Natural killer cell treated with Interleukin-12 subunit alpha and Interleukin-12 subunit beta and Interleukin-15 and Interleukin-18, amount 100 ng/mL, for 72 hours (primary cell): ENCODE data around the gene C22orf39. TPM values are rescaled to one million over a fixed set of nuclear protein-coding genes. Genes with fewer than 3 reads are reported as not detected.

ENCODE experiments used
- ATAC-seq, 2 donors: fragments of 150-1000 bp; cut with Tn5 transposase in 1 of 2; sonication (Bioruptor Pico), chemical (Tn5 transposase) in 1 of 2; 2 replicates each; pipeline ENCODE4 v1.10.0; 2021
- DNase-seq: peaks from one replicate; pipeline ENCODE4 v3.0.0; 2022; ENCODE audit warnings: low spot score
- H3K27ac Mint-ChIP-seq, 2 donors: 1 replicate in 1 of 2; 2 replicates in 1 of 2; pipeline ENCODE4 v1.8.0; 2022; ENCODE audit warnings: mixed read lengths in 2 of 2, mild to moderate bottlenecking in 1 of 2, moderate library complexity in 1 of 2
- H3K27me3 Mint-ChIP-seq, 2 donors: 1 replicate in 1 of 2; 2 replicates in 1 of 2; pipeline ENCODE4 v1.8.0; 2022; ENCODE audit warnings: mixed read lengths in 2 of 2
- H3K36me3 Mint-ChIP-seq: one replicate; pipeline ENCODE4 v1.8.0; 2022; ENCODE audit warnings: mixed read lengths
- H3K4me1 Mint-ChIP-seq, 2 donors: 1 replicate in 1 of 2; 2 replicates in 1 of 2; pipeline ENCODE4 v1.8.0; 2022; ENCODE audit warnings: low read depth in 2 of 2, mixed read lengths in 2 of 2, mild to moderate bottlenecking in 1 of 2
- H3K4me3 Mint-ChIP-seq: one replicate; pipeline ENCODE4 v1.8.0; 2022; ENCODE audit warnings: mixed read lengths
- H3K9me3 Mint-ChIP-seq: 2 replicates; pipeline ENCODE4 v1.8.0; 2022; ENCODE audit warnings: mixed read lengths
- total RNA-seq, 2 donors: library from RNA; stranded (reverse); gene quantifications; one replicate each; pipeline ENCODE4 v1.2.3, GENCODE V29; 2022

Gene C22orf39, protein sequence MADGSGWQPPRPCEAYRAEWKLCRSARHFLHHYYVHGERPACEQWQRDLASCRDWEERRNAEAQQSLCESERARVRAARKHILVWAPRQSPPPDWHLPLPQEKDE
- 10 to 100 TPM; 27.6 to 36.8 TPM for total RNA-seq

GRCh38 chr22:19447330-19448075 lies at the start of gene C22orf39:
C22orf39 (minus strand) TSS chr22:19447711; CDS start chr22:19447688, 23 bp downstream.
- Mint-ChIP-seq H3K36me3 (peaks cover 5% of the 10 kb centered on the region), H3K27ac (peak within 1 kb of the TSS; percentile 90 to 91), H3K27me3 (no peaks in the 10 kb centered on the region), H3K9me3 (no peaks in the 10 kb centered on the region), H3K4me3 (peak within 1 kb of the TSS; percentile 97), H3K4me1 (peaks cover 32 to 35% of the 10 kb centered on the region in 2 donors)
- DNase-seq (peak; percentile 91), ATAC-seq (peak; percentile 93 to 96)

GRCh38 chr22:19497245-19497644 lies 49.7 kb upstream of the C22orf39 start:
- no peaks in the 10 kb centered on the region for H3K27me3 Mint-ChIP-seq
- peaks cover 0 to 4% of the 10 kb centered on the region in 2 donors for H3K4me1 Mint-ChIP-seq
- DNase-seq (no peak), ATAC-seq (no peak)
- H3K36me3 Mint-ChIP-seq, result peaks cover 3% of the 10 kb centered on the region
- H3K4me3 Mint-ChIP-seq, result no peak overlapping the region
- no peaks in the 10 kb centered on the region for H3K9me3 Mint-ChIP-seq
- no peak overlapping the region for H3K27ac Mint-ChIP-seq

- no peaks in the 10 kb centered on the region for H3K9me3 Mint-ChIP-seq
- peaks cover 9% of the 10 kb centered on the region for H3K36me3 Mint-ChIP-seq
- H3K27ac Mint-ChIP-seq, result no peak overlapping the region
- H3K27me3 Mint-ChIP-seq, result no peaks in the 10 kb centered on the region
- H3K4me1 Mint-ChIP-seq, result peaks cover 0 to 6% of the 10 kb centered on the region in 2 donors
- no peak for ATAC-seq
- H3K4me3 Mint-ChIP-seq, result no peak overlapping the region
- no peak for DNase-seq
These were observed 48.8 kb upstream of the C22orf39 start for GRCh38 chr22:19496324-19496630.

- ATAC-seq (no peak), DNase-seq (no peak)
- no peak overlapping the region for H3K27ac Mint-ChIP-seq
- peaks cover 0 to 6% of the 10 kb centered on the region in 2 donors for H3K4me1 Mint-ChIP-seq
- H3K36me3 Mint-ChIP-seq, result peaks cover 11% of the 10 kb centered on the region
- no peaks in the 10 kb centered on the region for H3K27me3 Mint-ChIP-seq
- H3K4me3 Mint-ChIP-seq, result no peak overlapping the region
- no peaks in the 10 kb centered on the region for H3K9me3 Mint-ChIP-seq
These were observed 48.2 kb upstream of the C22orf39 start for GRCh38 chr22:19495562-19496323.

DNA sequence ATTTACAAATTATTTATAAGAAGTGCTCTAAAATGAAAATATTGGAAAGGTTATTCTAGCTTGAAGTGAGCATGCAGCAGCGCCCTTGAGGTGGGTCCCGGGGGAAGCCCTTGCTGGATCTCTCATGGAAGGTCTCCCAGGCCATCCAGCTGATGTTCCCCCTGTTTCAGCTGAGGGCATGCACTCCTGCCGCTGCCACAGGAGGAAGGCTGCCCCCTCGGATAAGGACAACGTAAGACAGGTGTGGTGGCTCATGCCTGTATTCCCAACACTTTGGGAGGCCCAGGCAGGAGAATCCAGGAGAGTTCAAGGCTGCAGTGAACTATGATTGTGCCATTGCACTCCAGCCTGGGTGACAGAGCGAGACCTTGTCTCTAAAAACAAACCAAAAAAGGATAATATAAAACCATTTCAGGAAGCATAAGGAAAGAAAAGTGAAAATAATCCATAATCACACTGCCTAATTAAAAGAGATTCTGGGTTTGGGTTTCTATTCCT lies 47.2 kb upstream of the C22orf39 start:
- no peak overlapping the region for H3K27ac Mint-ChIP-seq
- H3K27me3 Mint-ChIP-seq, result no peaks in the 10 kb centered on the region
- H3K4me3 Mint-ChIP-seq, result no peak overlapping the region
- H3K9me3 Mint-ChIP-seq, result no peaks in the 10 kb centered on the region
- peaks cover 14% of the 10 kb centered on the region for H3K36me3 Mint-ChIP-seq
- DNase-seq (no peak), ATAC-seq (no peak)
- H3K4me1 Mint-ChIP-seq, result peaks cover 0 to 6% of the 10 kb centered on the region in 2 donors

- Mint-ChIP-seq H3K4me3 (no peak overlapping the region), H3K36me3 (peaks cover 15% of the 10 kb centered on the region), H3K27me3 (no peaks in the 10 kb centered on the region), H3K9me3 (no peaks in the 10 kb centered on the region), H3K27ac (no peak overlapping the region), H3K4me1 (peaks cover 0 to 6% of the 10 kb centered on the region in 2 donors)
- DNase-seq (no peak), ATAC-seq (no peak)
These were observed 46.6 kb upstream of the C22orf39 start for GRCh38 chr22:19494001-19494560.

DNA sequence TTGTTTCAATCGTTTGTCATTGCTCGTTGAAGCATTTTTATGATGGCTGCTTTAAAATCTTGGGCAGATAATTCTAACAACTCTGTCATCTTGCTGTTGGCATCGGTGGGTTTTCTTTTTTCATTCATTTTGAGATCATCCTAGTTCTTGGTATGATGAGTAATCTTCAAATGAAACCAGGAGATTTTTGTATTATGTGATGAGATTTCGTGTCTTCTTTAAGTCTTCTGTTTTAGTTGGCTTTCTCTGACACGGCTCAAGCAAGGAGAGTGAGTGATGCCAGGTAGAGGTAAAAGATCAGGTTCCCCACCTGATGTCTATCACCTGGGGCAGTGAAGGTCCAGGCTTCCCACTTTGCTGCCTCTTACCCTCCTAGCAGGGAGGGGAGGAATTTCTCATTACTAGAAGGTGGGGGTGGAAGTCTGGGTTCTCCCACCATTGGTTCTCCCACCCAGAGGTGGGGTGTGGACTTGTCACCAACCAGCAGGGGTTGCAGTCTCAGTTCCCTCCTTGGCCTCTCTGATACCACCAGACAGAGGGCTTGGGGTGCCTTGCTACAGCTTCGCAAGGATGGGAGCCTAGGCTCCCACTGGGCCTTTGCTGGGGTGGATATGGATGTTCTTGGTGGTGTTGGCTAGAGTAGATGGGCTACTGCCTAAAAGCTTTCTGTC lies 45.1 kb upstream of the C22orf39 start:
- no peaks in the 10 kb centered on the region for H3K27me3 Mint-ChIP-seq
- peaks cover 0 to 6% of the 10 kb centered on the region in 2 donors for H3K4me1 Mint-ChIP-seq
- ATAC-seq, result peak in 1 of 2 donors; percentile 33
- H3K27ac Mint-ChIP-seq, result no peak overlapping the region
- no peak overlapping the region for H3K4me3 Mint-ChIP-seq
- peaks cover 15% of the 10 kb centered on the region for H3K36me3 Mint-ChIP-seq
- H3K9me3 Mint-ChIP-seq, result no peaks in the 10 kb centered on the region
- no peak for DNase-seq

- ATAC-seq, result no peak
- Mint-ChIP-seq H3K4me1 (peaks cover 0 to 6% of the 10 kb centered on the region in 2 donors), H3K4me3 (no peak overlapping the region), H3K36me3 (peaks cover 15% of the 10 kb centered on the region), H3K27ac (no peak overlapping the region), H3K27me3 (no peaks in the 10 kb centered on the region), H3K9me3 (no peaks in the 10 kb centered on the region)
- no peak for DNase-seq
These were observed 43.2 kb upstream of the C22orf39 start for GRCh38 chr22:19490628-19491230.

GRCh38 chr22:19488884-19489843 lies 41.7 kb upstream of the C22orf39 start:
- Mint-ChIP-seq H3K36me3 (peaks cover 25% of the 10 kb centered on the region), H3K4me3 (no peak overlapping the region), H3K4me1 (peaks cover 0 to 6% of the 10 kb centered on the region in 2 donors), H3K9me3 (no peaks in the 10 kb centered on the region), H3K27me3 (no peaks in the 10 kb centered on the region), H3K27ac (no peak overlapping the region)
- ATAC-seq, result no peak
- no peak for DNase-seq

DNA sequence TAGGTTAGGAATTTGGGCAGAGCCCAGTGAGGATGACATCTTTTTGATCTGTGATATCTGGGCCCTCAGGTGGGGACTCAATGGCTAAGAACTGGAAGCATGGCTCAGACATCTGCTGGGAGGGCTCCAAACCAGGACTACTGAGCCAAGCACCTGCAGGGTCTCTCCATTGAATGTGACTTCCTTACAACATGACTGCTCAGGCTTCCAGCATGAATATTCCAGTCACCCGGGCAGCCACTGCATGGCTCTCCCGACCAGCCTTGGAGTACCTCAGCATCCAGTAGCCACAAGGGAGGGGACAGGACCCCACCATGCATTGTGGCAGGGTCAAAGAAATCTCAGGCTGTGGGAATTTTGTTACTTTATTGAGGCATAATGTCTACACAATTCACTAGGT lies 40.8 kb upstream of the C22orf39 start:
- Mint-ChIP-seq H3K27ac (no peak overlapping the region), H3K4me3 (no peak overlapping the region)
- ATAC-seq, result peak in 1 of 2 donors; percentile 43

GRCh38 chr22:19483481-19484244 lies 36.2 kb upstream of the C22orf39 start:
- Mint-ChIP-seq H3K4me1 (peaks cover 10 to 12% of the 10 kb centered on the region in 2 donors), H3K36me3 (peaks cover 20% of the 10 kb centered on the region), H3K27me3 (no peaks in the 10 kb centered on the region), H3K27ac (no peak overlapping the region), H3K9me3 (no peaks in the 10 kb centered on the region), H3K4me3 (no peak overlapping the region)
- ATAC-seq (no peak), DNase-seq (no peak)

More for the DNA sequence above, 40.8 kb upstream of the C22orf39 start:
- no peaks in the 10 kb centered on the region for H3K9me3 Mint-ChIP-seq
- peaks cover 3 to 6% of the 10 kb centered on the region in 2 donors for H3K4me1 Mint-ChIP-seq
- H3K36me3 Mint-ChIP-seq, result peaks cover 31% of the 10 kb centered on the region
- no peak for DNase-seq
- no peaks in the 10 kb centered on the region for H3K27me3 Mint-ChIP-seq

DNA sequence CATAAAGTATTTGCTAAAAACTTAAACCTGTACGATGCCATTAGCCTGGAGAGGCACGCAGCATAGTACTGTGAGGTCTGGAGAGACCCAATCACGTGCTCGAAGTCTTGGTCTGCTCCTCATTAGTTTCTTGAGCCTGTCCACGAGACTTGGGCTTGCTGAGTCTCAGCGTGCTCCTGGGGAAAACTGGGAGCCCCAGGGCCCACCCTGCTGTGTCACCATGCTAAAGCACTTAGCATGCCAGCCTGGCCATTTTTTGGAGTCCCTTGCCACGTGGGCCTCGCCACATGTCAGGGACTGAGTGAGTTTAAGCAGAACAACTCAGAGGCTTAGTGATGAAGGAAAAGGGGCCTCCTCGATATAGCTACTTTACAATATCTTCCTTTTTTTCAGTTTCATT lies 34.8 kb upstream of the C22orf39 start:
- DNase-seq (no peak), ATAC-seq (no peak)
- no peak overlapping the region for H3K4me3 Mint-ChIP-seq
- peaks cover 21% of the 10 kb centered on the region in 2 donors for H3K4me1 Mint-ChIP-seq
- H3K36me3 Mint-ChIP-seq, result peaks cover 20% of the 10 kb centered on the region
- H3K27ac Mint-ChIP-seq, result no peak overlapping the region
- H3K9me3 Mint-ChIP-seq, result no peaks in the 10 kb centered on the region
- no peaks in the 10 kb centered on the region for H3K27me3 Mint-ChIP-seq
